Panc1 (cell line): Measurements from ENCODE around the gene ATP6V0E2. TPM values are rescaled to one million over a fixed set of nuclear protein-coding genes. Genes with fewer than 3 reads are reported as not detected.

Experiments
- ATAC-seq: fragments of 200-7000 bp; cut with Tn5 transposase; 2 replicates; pipeline ENCODE4 v1.9.1; 2020; ENCODE audit warnings: mild to moderate bottlenecking, moderate library complexity
- BruUV-seq: library from RNA; stranded (reverse); fragments of 400-500 nt; replicated peaks from 2 replicates; lab custom pipeline; 2021; lab: Mats Ljungman, UMichigan
- CTCF ChIA-PET: fragments of 300-600 bp; sonication (Branson Sonifier 250); formaldehyde crosslinking; loops from one replicate; lab custom pipeline; 2022; ENCODE audit warnings: antibody characterized with exemption; lab: Charles Lee
- POLR2A ChIA-PET: fragments of 300-600 bp; sonication (Branson Sonifier 250); formaldehyde crosslinking; loops from one replicate; lab custom pipeline; 2022; ENCODE audit warnings: antibody characterized with exemption; lab: Charles Lee
- DNase-seq: peaks from one replicate; pipeline ENCODE4 v3.0.0-alpha.2; 2010; ENCODE audit warnings: low read depth, low spot score
- H3K27ac ChIP-seq: 2 replicates; pipeline ENCODE4 v1.5.1; 2011; ENCODE audit warnings: mild to moderate bottlenecking, low read length, inconsistent platforms
- H3K27me3 ChIP-seq: fragments of 200-500 bp; sonication (Bioruptor generic); 2 replicates; pipeline ENCODE4 v1.6.0; 2014; ENCODE audit warnings: low read length, inconsistent platforms; ENCODE audit not compliant: control insufficient read depth, insufficient read depth
- H3K36me3 ChIP-seq: fragments of 200-500 bp; sonication (Bioruptor generic); 2 replicates; pipeline ENCODE4 v1.5.1; 2014; ENCODE audit warnings: inconsistent platforms, mild to moderate bottlenecking, low read length, moderate library complexity; ENCODE audit not compliant: control insufficient read depth, insufficient read depth
- H3K4me1 ChIP-seq: 2 replicates; pipeline ENCODE4 v1.5.1; 2011; ENCODE audit warnings: inconsistent platforms, mild to moderate bottlenecking, low read length, moderate library complexity; ENCODE audit not compliant: control insufficient read depth, insufficient read depth
- H3K4me3 ChIP-seq, 2 experiments: 2 replicates each; pipeline ENCODE4 v1.5.1; 2011 to 2012; ENCODE audit warnings: low read depth in 2 of 2, low read length in 2 of 2, mild to moderate bottlenecking in 2 of 2, inconsistent platforms in 1 of 2, moderate library complexity in 1 of 2
- H3K9me3 ChIP-seq: fragments of 200-500 bp; sonication (Bioruptor generic); 2 replicates; pipeline ENCODE4 v1.5.1; 2014; ENCODE audit warnings: low read depth, mild to moderate bottlenecking, inconsistent platforms, low read length, moderate library complexity; ENCODE audit not compliant: control insufficient read depth, insufficient read depth
- CTCF ChIP-seq: fragments of 450-650 bp; IDR thresholded peaks from 2 replicates; pipeline ENCODE4 v1.5.1; 2017; ENCODE audit warnings: mild to moderate bottlenecking
- POLR2AphosphoS5 ChIP-seq: IDR thresholded peaks from 2 replicates; pipeline ENCODE4 v1.6.1; 2012; ENCODE audit warnings: mild to moderate bottlenecking, low read depth, low read length, moderate library complexity
- REST ChIP-seq, 2 experiments: IDR thresholded peaks; 2 replicates each; pipeline ENCODE4 v1.6.1; 2011 to 2012; ENCODE audit warnings: low read depth in 2 of 2, control low read depth in 1 of 2, low read length in 1 of 2, mild to moderate bottlenecking in 1 of 2, moderate library complexity in 1 of 2; ENCODE audit not compliant: insufficient read depth in 1 of 2
- SIN3A ChIP-seq: IDR thresholded peaks from 2 replicates; pipeline ENCODE4 v1.6.1; 2012; ENCODE audit warnings: low read depth, mild to moderate bottlenecking, low read length, moderate library complexity, borderline replicate concordance; ENCODE audit not compliant: insufficient read depth
- TCF7L2 ChIP-seq: IDR thresholded peaks from 2 replicates; pipeline ENCODE4 v1.6.1; 2011; ENCODE audit warnings: mild to moderate bottlenecking, low read depth, low read length, inconsistent platforms
- in situ Hi-C: cut with HindIII; loops from 2 replicates; pipeline ENCODE4 v1.10.0; 2016; ENCODE audit warnings: low sequenced_read_pairs, low pct_unique_long_range_greater_than_20kb
- intact Hi-C: fragments of 100-400 bp; cut with micrococcal nuclease; formaldehyde crosslinking; loops from one replicate; pipeline ENCODE4 v1.10.0; 2022; ENCODE audit not compliant: unreplicated experiment
- total RNA-seq: library from RNA; stranded (reverse); gene quantifications from one replicate; pipeline ENCODE4 v1.2.1, GENCODE V29; 2021; ENCODE audit not compliant: unreplicated experiment

The ATP6V0E2 gene
- total RNA-seq, 1 experiment from 2014 or later: 44.7 TPM

- Histone ChIP-seq H3K4me1 (peaks cover 7% of the 10 kb centered on the region), H3K27ac (no peak overlapping the region), H3K36me3 (no peaks in the 10 kb centered on the region), H3K27me3 (no peaks in the 10 kb centered on the region), H3K9me3 (no peaks in the 10 kb centered on the region), H3K4me3 (no peak overlapping the region)
- in situ Hi-C loops (no loop called here), intact Hi-C loops (no loop called here)
- ChIA-PET CTCF (interaction anchor here (0.5 to 0.6 kb wide), 2 partner anchors 57 to 1045 kb away, joined by 3 read pairs; no protein-coding TSS in a partner anchor), POLR2A (interaction anchor here (0.6 kb wide), 1 partner anchor 26 kb away, joined by 3 read pairs; no protein-coding TSS in a partner anchor)
- BruUV-seq: no TSS peak
- no peak for TF ChIP-seq TCF7L2
- TF ChIP-seq POLR2AphosphoS5: no peak
- TF ChIP-seq REST (IDR thresholded peaks at IDR 0.05; ENCODE audit: insufficient read depth in 1 of 2, low read depth in 2 of 2, low read length in 1 of 2): no peak
- TF ChIP-seq CTCF: no peak
- no peak for ATAC-seq
- no peak for DNase-seq
Observed at GRCh38 chr7:149867762-149868622, 5.8 kb upstream of the ATP6V0E2 start.

- Histone ChIP-seq H3K36me3 (no peaks in the 10 kb centered on the region; the same call in 1 of the 2 replicates), H3K27me3 (no peaks in the 10 kb centered on the region), H3K4me1 (peaks cover 7% of the 10 kb centered on the region), H3K27ac (no peak overlapping the region), H3K9me3 (no peaks in the 10 kb centered on the region), H3K4me3 (no peak overlapping the region)
- TF ChIP-seq POLR2AphosphoS5 (no peak), SIN3A (no peak), CTCF (no peak), TCF7L2 (no peak), REST (IDR thresholded peaks at IDR 0.05; ENCODE audit: insufficient read depth in 1 of 2, low read depth in 2 of 2, low read length in 1 of 2) (no peak)
- ATAC-seq (no peak), DNase-seq (no peak)
- in situ Hi-C loops (no loop called here), intact Hi-C loops (no loop called here)
- ChIA-PET POLR2A (interaction anchor here (0.6 kb wide), 1 partner anchor 27 kb away, joined by 3 read pairs; no protein-coding TSS in a partner anchor), CTCF (interaction anchor here (0.5 kb wide), 1 partner anchor 58 kb away, joined by 3 read pairs; no protein-coding TSS in a partner anchor)
- no TSS peak for BruUV-seq
Observed at GRCh38 chr7:149868623-149869290, 5.0 kb upstream of the ATP6V0E2 start.
